Aorta (tissue), 5 donors: ENCODE data around the gene SLCO2A1. TPM values are rescaled to one million over a fixed set of nuclear protein-coding genes. Genes with fewer than 3 reads are reported as not detected.

Experiments
- ATAC-seq: fragments of 200-7000 bp; cut with Tn5 transposase; one replicate; pipeline ENCODE4 v1.9.1; 2022; ENCODE audit warnings: moderate library complexity; ENCODE audit not compliant: low FRiP score
- DNase-seq, 2 donors: peaks; one replicate each; pipeline ENCODE4 v3.0.0-alpha.2; 2020
- H3K27ac ChIP-seq, 2 donors: one replicate each; pipeline ENCODE4 v1.5.1; 2013; ENCODE audit warnings: low read length in 2 of 2, mild to moderate bottlenecking in 2 of 2, moderate library complexity in 2 of 2, control low read depth in 1 of 2, inconsistent platforms in 1 of 2, low read depth in 1 of 2
- H3K27me3 ChIP-seq, 2 donors: one replicate each; pipeline ENCODE4 v1.6.1; 2013; ENCODE audit warnings: control low read depth in 1 of 2, low read length in 1 of 2, mild to moderate bottlenecking in 1 of 2, moderate library complexity in 1 of 2; ENCODE audit not compliant: insufficient read depth in 2 of 2, control insufficient read depth in 1 of 2
- H3K36me3 ChIP-seq, 2 donors: one replicate each; pipeline ENCODE4 v1.6.1; 2013; ENCODE audit warnings: control low read depth in 1 of 2, low read length in 1 of 2, mild to moderate bottlenecking in 1 of 2; ENCODE audit not compliant: insufficient read depth in 2 of 2, control insufficient read depth in 1 of 2
- H3K4me1 ChIP-seq, 2 donors: one replicate each; pipeline ENCODE4 v1.6.1; 2013; ENCODE audit warnings: low read length in 2 of 2, control low read depth in 1 of 2, mild to moderate bottlenecking in 1 of 2, moderate library complexity in 1 of 2; ENCODE audit not compliant: insufficient read depth in 2 of 2, control insufficient read depth in 1 of 2
- H3K4me3 ChIP-seq, 2 donors: one replicate each; pipeline ENCODE4 v1.5.1; 2013; ENCODE audit warnings: low read length in 2 of 2, control low read depth in 1 of 2, mild to moderate bottlenecking in 1 of 2
- H3K9me3 ChIP-seq: one replicate; pipeline ENCODE4 v1.6.1; 2013; ENCODE audit warnings: mild to moderate bottlenecking, low read length; ENCODE audit not compliant: control insufficient read depth
- WGBS, 2 donors: extraction: QIAGEN DNeasy Blood & Tissue Kit; methylation state at CpG; one replicate each; pipeline ENCODE4 v1.1.7; 2013; 5-methylcytosine and 5-hydroxymethylcytosine counted together
- intact Hi-C, 2 donors: fragments of 100-400 bp; cut with DNase I; formaldehyde crosslinking; loops; one replicate each; pipeline versions ENCODE4 v1.14.2 to v1.15.0; 2022
- polyA plus RNA-seq, 2 donors: library from polyadenylated mRNA; stranded (reverse); fragments of 200-250 nt; gene quantifications; one replicate each; pipeline ENCODE4 v1.2.3, GENCODE V29; 2013
- total RNA-seq, 2 donors: library from RNA; stranded (reverse); fragmentation: NEBNext Ultra II Directional; extraction: Animal tissue kit (Norgen Biotek cat#: 25700); gene quantifications; one replicate each; pipeline ENCODE4 v1.2.1, GENCODE V29; 2021
- donor health status: healthy with polysubstance abuse.
- donor health status: Bipolar disorder and iron deficiency.
- donor health status: DM: no; HTN: no; CAD: no.
- donor health status: DM: no; HTN: no; CAD: no.
- donor health status: DM: yes; HTN: yes; CAD: no.

Gene SLCO2A1
- total and polyA plus RNA-seq, 4 donors = 0.25 to 101 (median 49.8) TPM

DNA sequence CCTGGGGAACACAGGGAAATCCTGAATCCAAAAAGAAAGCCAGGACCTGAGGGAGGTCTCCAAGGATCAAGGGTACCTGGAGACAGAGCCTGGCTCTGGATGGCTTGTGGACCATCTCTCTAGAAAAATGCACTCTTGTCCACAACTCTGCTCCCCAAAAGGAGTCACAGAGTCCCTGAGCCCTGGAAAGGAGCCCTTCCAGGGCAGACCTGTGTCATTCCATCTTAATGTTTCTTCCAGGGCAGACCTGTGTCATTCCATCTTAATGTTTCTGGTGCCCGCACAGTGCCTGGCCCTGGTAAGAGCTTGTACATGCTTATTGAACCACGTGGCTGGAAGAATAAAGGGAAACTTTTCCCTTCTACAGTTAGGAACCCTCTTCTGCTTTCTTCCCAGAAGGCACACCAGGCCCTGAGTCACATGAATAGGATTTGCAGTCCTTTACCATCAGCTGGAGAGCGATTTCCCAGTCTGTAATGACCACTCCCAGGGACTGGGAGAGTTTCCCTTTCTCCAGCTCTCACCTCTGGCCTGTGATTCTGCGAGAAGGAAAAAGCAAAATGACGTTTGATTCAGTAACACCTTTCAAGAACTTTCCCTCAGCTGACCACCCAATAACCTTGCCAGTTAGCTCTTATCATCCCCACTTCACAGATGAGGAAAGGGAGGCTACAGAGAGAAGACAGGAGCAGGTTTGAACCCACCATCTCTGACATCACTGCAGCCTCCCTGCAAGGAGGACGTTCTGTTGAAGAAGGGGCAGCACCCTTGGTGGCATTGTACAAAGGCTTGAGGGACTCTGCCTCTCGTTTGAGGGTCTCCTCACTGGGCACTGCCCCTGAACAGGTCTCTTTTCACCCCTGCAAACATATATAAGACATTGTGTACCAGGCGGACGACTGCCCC is 35.8 kb upstream of the SLCO2A1 start:
- no peaks in the 10 kb centered on the region for H3K9me3 ChIP-seq
- H3K27ac ChIP-seq = no peak overlapping the region
- H3K4me3 ChIP-seq = no peak overlapping the region
- ATAC-seq (no peak), DNase-seq (peak in 1 of 2 donors; percentile 12)
- no peaks in the 10 kb centered on the region for H3K27me3 ChIP-seq
- H3K36me3 ChIP-seq = no peaks in the 10 kb centered on the region
- intact Hi-C loops = no loop called here
- no peaks in the 10 kb centered on the region for H3K4me1 ChIP-seq
- WGBS, 2 donors = 79 to 81% methylated on average over 9 of the region's 9 CpGs

DNA sequence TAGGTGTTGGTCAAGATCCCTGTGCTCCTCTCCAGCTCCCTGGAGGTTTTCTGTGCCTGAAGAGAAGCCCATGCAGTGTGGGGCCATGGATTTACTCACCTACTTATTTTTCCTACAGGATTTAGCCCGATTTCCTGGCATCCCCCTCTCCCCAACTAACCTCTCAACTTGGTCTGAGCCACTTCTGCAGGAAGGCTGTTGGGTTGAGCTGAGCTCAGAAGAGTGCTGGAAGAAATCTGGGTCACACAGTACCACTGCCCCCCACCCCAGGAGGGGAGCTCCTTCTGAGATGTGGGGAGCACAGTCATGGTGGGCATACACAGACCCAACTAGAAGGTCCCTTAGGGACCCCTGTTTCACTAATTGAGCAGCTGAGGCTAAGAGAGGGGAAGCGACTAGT is 34.4 kb upstream of the SLCO2A1 start:
- no peaks in the 10 kb centered on the region for H3K36me3 ChIP-seq
- H3K9me3 ChIP-seq = no peaks in the 10 kb centered on the region
- H3K27ac ChIP-seq = no peak overlapping the region
- ATAC-seq (no peak), DNase-seq (no peak)
- no peak overlapping the region for H3K4me3 ChIP-seq
- H3K4me1 ChIP-seq = no peaks in the 10 kb centered on the region
- intact Hi-C loops = no loop called here
- WGBS, 2 donors = 78 to 93% methylated on average over 2 of the region's 2 CpGs
- H3K27me3 ChIP-seq = no peaks in the 10 kb centered on the region

DNA sequence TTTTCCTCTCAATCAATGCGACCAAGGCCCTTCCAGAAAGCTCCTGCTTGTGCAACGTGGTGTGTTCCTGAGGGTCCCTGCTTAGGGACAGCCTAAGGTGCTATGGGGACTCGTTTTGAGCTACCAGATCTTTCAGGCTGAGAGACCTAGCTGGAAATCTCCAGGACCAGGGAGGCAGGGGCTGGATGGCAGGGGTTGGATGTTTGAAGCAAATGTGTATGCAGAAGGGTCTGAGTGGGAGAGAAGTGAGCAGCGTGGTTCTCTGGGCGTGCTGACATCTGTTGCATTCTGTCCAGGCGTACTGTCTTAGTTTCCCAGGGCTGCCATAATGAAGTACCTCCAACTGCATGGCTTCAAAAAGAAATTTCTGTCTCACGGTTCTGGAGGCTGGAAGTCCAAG is 31.7 kb upstream of the SLCO2A1 start:
- Histone ChIP-seq H3K4me3 (no peak overlapping the region), H3K27ac (no peak overlapping the region), H3K9me3 (no peaks in the 10 kb centered on the region), H3K4me1 (no peaks in the 10 kb centered on the region), H3K27me3 (no peaks in the 10 kb centered on the region), H3K36me3 (no peaks in the 10 kb centered on the region)
- DNase-seq = peak in 1 of 2 donors; percentile 11
- whole genome bisulfite sequencing, 2 donors = 84 to 86% methylated on average over 7 of the region's 7 CpGs
- ATAC-seq = no peak
- intact Hi-C loops = no loop called here

DNA sequence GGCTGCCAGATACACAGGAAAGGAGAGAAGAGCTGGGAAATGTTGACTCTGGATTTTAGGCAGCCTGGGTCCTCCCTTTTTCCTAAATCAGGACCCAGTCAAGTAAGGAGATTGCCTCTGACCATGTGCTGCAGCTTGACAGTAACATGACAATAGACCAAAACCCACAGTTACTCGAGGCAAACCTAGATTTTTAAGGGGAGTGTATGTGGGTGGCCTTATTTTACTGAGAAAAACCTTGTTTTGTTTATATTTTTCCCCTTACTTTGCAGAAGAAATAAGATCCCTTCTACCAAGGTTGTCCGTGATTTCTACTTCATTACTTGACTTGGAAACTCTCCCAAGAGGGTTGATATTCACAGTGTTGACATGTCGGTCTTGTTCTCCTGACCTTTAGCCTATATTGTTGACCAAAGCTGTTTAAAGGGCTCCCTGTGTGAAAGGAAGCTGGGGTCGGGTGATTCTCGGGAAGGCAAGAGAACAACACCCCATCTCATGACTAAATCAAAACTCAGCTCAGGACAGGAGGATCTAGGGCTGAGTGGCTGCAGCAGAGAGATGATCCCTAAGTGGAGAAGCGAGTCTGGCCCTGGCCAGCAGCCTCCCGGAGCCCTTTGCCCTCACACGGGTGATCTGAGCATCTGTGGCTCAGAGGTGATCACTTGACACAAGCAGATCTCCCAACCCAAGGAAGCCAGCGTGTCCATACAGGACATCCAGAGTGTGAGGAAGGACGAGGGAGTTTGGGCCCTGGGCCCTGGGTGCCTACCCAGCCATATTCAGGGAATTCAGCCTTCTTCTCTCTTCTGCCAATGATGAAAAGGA is 31.0 kb upstream of the SLCO2A1 start:
- intact Hi-C loops = no loop called here
- H3K27ac ChIP-seq = no peak overlapping the region
- H3K27me3 ChIP-seq = no peaks in the 10 kb centered on the region
- WGBS, 2 donors = 73 to 78% methylated on average over 10 of the region's 10 CpGs
- no peaks in the 10 kb centered on the region for H3K36me3 ChIP-seq
- ATAC-seq (no peak), DNase-seq (peak in 1 of 2 donors; percentile 39)
- no peak overlapping the region for H3K4me3 ChIP-seq
- H3K9me3 ChIP-seq = no peaks in the 10 kb centered on the region
- H3K4me1 ChIP-seq = no peaks in the 10 kb centered on the region

DNA sequence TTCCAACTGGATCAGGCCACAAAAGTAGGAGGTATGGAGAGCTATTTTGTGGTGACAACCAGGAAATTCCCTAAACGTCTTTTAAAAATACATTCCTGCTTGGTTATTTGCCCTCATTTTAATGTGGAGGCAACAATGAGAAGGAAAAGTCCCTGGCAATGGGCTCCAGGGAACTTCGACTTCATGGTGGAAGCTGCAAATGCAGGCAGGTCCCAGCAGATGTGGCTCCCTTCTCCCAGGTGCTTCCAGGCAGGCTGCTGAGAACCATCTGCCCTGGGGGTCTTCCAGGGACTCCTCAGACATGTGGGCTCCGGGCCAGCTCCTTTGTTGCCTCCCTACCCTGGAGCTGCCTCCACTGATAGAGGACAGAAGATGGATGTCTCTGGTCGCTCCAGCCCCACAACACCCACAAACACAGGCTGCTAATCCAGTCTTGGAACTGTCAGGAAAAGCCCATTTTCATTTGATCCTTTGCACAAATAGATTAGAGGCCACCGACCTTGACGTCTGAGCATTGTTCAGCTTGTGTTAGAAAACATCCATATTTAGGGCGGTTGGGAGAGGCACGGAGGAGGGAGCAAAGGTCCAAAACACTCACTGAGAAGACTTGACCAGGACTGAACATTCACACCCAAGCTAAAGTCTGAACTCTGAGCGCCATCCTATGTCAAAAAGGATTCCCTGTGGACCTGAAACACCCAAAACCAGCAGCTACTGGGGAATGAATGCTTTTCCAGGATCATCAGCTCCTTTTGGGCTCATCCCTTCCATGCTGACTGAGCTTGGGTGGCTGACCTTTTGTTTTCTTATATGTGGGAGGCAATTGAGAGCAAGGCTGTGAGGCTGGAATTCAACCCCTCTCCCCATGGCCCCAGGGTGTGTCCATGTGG is 30.2 kb upstream of the SLCO2A1 start:
- Histone ChIP-seq H3K27me3 (no peaks in the 10 kb centered on the region), H3K4me3 (no peak overlapping the region), H3K36me3 (no peaks in the 10 kb centered on the region), H3K9me3 (no peaks in the 10 kb centered on the region), H3K27ac (no peak overlapping the region), H3K4me1 (no peaks in the 10 kb centered on the region)
- ATAC-seq = no peak
- DNase-seq = no peak
- intact Hi-C loops = loop anchor here in 1 of 2 donors (10.0 kb wide), 1 partner anchor 245 kb away; no protein-coding TSS in a partner anchor
- 61 to 62% methylated on average over 9 of the region's 9 CpGs for WGBS, 2 donors

DNA sequence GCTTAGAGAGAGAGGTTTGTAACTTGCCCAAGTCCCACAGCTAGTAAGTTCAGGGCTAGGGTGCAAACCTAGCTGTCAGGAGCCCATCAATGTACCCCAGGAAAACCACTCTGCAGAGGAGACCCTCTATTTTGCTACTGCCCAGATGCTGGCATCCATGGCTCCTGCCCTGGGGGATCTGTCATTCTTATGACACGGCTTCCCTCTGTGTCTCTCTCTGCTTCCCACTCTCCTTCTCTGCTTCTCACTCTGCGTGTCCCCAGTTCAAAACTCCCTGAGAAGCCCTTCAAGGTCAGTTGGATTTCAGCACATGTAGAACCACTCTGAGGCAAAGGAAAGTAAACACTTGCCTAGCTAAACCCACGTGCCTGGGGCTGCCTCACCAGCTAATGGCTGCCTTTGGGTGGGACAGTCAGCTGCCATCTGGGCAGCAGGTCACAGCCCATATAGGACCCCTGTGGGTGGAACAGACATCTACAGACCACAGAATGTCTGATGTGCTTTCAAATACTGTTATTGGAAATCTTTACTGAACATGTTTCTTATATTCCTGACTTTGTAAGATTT is 29.4 kb upstream of the SLCO2A1 start:
- Histone ChIP-seq H3K27ac (no peak overlapping the region), H3K9me3 (no peaks in the 10 kb centered on the region), H3K27me3 (no peaks in the 10 kb centered on the region), H3K4me3 (no peak overlapping the region), H3K4me1 (no peaks in the 10 kb centered on the region), H3K36me3 (no peaks in the 10 kb centered on the region)
- 69 to 71% methylated on average over 3 of the region's 3 CpGs for WGBS, 2 donors
- DNase-seq (peak in 1 of 2 donors; percentile 9), ATAC-seq (no peak)
- intact Hi-C loops = loop anchor here in 1 of 2 donors (10.0 kb wide), 1 partner anchor 244 kb away; no protein-coding TSS in a partner anchor

DNA sequence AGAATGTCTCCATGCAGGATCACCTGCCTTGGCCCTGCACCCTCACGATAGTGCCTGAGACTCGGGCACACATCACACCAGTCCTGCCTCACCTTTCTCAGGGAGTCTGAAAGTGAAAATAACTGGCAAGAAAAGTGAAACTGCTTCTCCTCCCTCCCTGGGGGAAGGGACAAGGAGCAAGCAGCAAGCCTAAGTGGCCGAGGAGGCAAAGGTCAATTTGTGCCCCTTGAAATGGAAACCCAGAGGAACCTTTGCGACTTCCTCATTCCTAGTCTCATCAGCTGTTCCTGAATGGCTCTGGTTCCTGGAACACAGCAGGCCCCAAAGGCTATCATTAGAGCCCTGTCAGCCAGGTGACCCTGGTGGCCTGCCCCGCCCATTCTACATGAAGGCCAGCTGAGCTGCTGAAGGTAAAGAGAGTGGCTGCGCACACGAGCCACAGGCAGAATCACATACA is 28.0 kb upstream of the SLCO2A1 start:
- no peak overlapping the region for H3K27ac ChIP-seq
- no peak for ATAC-seq

More for the DNA sequence above, 28.0 kb upstream of the SLCO2A1 start:
- Histone ChIP-seq H3K36me3 (no peaks in the 10 kb centered on the region), H3K9me3 (no peaks in the 10 kb centered on the region), H3K4me3 (no peak overlapping the region), H3K27me3 (no peaks in the 10 kb centered on the region), H3K4me1 (no peaks in the 10 kb centered on the region)
- intact Hi-C loops = loop anchor here in 1 of 2 donors (10.0 kb wide), 1 partner anchor 243 kb away; no protein-coding TSS in a partner anchor
- peak in 1 of 2 donors; percentile 19 for DNase-seq
- 91 to 92% methylated on average over 7 of the region's 7 CpGs for WGBS, 2 donors
